ENCODE measurements around the gene STBD1. TPM values are rescaled to one million over a fixed set of nuclear protein-coding genes. Genes with fewer than 3 reads are reported as not detected.
"Not testable (repeated sequence)": the region's sequence is repeated elsewhere in the genome, so short reads cannot be mapped to it uniquely, and the experiment has no call there.

Gene STBD1
- total and polyA plus RNA-seq, 2 experiments from 2014 or later = 14.6 to 30.5 TPM

- H3K27me3 ChIP-seq = no peaks in the 10 kb centered on the region
Measured at GRCh38 chr4:76278583-76278982, 27.9 kb upstream of the STBD1 start.

GRCh38 chr4:76279462-76279861 is 27.1 kb upstream of the STBD1 start:
- no peaks in the 10 kb centered on the region for H3K9me3 ChIP-seq (ENCODE audit: low read depth)
- H3K4me3 ChIP-seq = no peak overlapping the region
- no peaks in the 10 kb centered on the region for H3K36me3 ChIP-seq
- no peaks in the 10 kb centered on the region for H3K27me3 ChIP-seq
- no peak overlapping the region for H3K27ac ChIP-seq
- H3K4me1 ChIP-seq (ENCODE audit: low read depth) = peaks cover 11% of the 10 kb centered on the region
- TF ChIP-seq, protein P1, sequence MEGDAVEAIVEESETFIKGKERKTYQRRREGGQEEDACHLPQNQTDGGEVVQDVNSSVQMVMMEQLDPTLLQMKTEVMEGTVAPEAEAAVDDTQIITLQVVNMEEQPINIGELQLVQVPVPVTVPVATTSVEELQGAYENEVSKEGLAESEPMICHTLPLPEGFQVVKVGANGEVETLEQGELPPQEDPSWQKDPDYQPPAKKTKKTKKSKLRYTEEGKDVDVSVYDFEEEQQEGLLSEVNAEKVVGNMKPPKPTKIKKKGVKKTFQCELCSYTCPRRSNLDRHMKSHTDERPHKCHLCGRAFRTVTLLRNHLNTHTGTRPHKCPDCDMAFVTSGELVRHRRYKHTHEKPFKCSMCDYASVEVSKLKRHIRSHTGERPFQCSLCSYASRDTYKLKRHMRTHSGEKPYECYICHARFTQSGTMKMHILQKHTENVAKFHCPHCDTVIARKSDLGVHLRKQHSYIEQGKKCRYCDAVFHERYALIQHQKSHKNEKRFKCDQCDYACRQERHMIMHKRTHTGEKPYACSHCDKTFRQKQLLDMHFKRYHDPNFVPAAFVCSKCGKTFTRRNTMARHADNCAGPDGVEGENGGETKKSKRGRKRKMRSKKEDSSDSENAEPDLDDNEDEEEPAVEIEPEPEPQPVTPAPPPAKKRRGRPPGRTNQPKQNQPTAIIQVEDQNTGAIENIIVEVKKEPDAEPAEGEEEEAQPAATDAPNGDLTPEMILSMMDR (IDR thresholded peaks at IDR 0.05; ENCODE audit: low read depth, low read length) = no peak
- DNase-seq (ENCODE audit: low read depth in 1 of 2, low spot score in 1 of 2) = no peak

More at GRCh38 chr4:76278583-76278982, 27.9 kb upstream of the STBD1 start:
- Histone ChIP-seq H3K4me1 (ENCODE audit: low read depth) (peaks cover 11% of the 10 kb centered on the region), H3K9me3 (ENCODE audit: low read depth) (no peaks in the 10 kb centered on the region), H3K27ac (no peak overlapping the region), H3K36me3 (no peaks in the 10 kb centered on the region), H3K4me3 (no peak overlapping the region)
- TF ChIP-seq, protein P1 (IDR thresholded peaks at IDR 0.05; ENCODE audit: low read depth, low read length) = no peak
- no peak for DNase-seq (ENCODE audit: low read depth in 1 of 2, low spot score in 1 of 2)

DNA sequence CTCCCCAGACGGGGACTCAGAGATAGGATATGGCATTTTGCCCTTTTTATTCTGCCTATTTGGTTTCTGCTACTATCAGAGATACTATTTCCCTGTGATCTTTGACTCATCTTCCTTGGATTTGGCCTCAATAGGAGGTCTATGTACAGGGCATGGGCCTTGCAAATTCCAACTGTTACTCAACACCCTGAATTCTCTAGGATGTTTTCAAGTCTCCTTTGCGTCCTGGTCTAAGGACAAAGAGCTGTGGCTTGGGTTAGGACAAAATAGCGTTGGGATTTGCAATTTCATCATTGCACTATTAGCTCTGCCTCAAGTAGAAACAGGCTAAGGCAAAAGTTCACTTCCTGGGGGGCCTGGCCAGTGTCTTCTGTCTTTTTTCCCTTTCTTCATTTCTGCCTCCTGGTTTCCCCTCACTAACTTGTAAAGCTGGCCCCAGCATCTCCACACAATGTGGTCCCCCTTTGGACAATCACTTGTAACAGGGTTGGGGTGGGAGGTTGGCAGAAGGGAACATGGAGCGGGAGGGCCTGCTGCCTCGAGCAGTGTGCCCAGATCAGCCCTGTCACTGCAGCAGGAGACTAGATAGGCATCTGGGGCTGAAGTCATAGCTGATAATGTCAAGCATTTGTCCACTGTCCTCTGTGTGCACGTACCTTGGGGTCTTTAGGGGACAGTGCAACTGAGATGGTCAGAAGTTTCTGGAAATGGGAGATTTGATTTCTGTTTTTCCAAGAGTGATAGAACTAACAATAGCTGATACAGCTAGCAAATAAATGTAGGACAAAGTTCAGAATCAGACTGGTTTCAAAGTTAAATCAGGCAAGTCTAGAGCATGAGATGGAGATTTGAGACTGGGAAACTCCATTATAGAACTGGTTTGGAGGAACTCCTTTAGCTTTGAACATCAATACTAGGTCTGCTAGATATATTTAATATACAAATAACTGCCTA is 25.8 kb upstream of the STBD1 start:
- no peak overlapping the region for H3K27ac ChIP-seq
- TF ChIP-seq, protein P1 (IDR thresholded peaks at IDR 0.05; ENCODE audit: low read depth, low read length) = no peak
- no peaks in the 10 kb centered on the region for H3K36me3 ChIP-seq
- DNase-seq (ENCODE audit: low read depth in 1 of 2, low spot score in 1 of 2) = peak in 1 of 2 donors; percentile 19
- H3K27me3 ChIP-seq = no peaks in the 10 kb centered on the region
- H3K4me3 ChIP-seq = no peak overlapping the region
- H3K4me1 ChIP-seq (ENCODE audit: low read depth) = peaks cover 11% of the 10 kb centered on the region
- no peaks in the 10 kb centered on the region for H3K9me3 ChIP-seq (ENCODE audit: low read depth)

DNA sequence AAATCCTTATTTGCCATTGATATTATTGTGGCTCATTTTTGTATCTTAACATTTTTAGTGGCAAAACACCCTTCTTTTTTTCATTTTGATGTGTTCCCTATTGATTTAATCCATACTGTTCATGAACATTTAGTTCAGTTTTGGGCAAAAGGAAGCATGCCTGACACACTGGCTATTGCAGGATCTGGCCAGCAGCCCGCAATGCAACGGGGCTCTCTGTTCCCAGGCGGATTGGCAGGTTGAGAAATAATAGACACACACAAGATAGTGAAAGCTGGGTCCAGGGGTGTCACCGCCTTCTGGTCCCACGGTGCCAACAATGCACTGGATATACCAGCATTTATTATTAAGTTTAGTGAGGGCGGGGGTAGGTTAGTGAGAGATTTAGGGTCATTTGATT is 24.9 kb upstream of the STBD1 start:
- not testable (repeated sequence) for DNase-seq (ENCODE audit: low read depth in 1 of 2, low spot score in 1 of 2); H3K9me3 ChIP-seq (ENCODE audit: low read depth); H3K27ac ChIP-seq; H3K36me3 ChIP-seq; H3K27me3 ChIP-seq; H3K4me3 ChIP-seq
- H3K4me1 ChIP-seq (ENCODE audit: low read depth) = peaks cover 11% of the 10 kb centered on the region

GRCh38 chr4:76282941-76283689 is 23.4 kb upstream of the STBD1 start:
- Histone ChIP-seq H3K4me3 (no peak overlapping the region), H3K36me3 (no peaks in the 10 kb centered on the region), H3K9me3 (ENCODE audit: low read depth) (no peaks in the 10 kb centered on the region), H3K27me3 (no peaks in the 10 kb centered on the region), H3K4me1 (ENCODE audit: low read depth) (peaks cover 11% of the 10 kb centered on the region), H3K27ac (no peak overlapping the region)
- no peak for DNase-seq (ENCODE audit: low read depth in 1 of 2, low spot score in 1 of 2)
- TF ChIP-seq, protein P1 (IDR thresholded peaks at IDR 0.05; ENCODE audit: low read depth, low read length) = no peak
